Keratinocyte (primary cell): ENCODE measurements around the gene ASGR1. TPM values are rescaled to one million over a fixed set of nuclear protein-coding genes. Genes with fewer than 3 reads are reported as not detected.
A peak's percentile ranks its signal among the peaks of the same experiment; 100 is the strongest.

Experiments
- DNase-seq: peaks from one replicate; pipeline ENCODE4 v3.0.0-alpha.2; 2011; ENCODE audit warnings: low read depth, missing footprints, low spot score
- FAIRE-seq: peaks from 2 replicates; lab custom pipeline; 2011; peaks lifted over from hg19 to GRCh38; lab: Jason Lieb, UNC
- H2AFZ ChIP-seq: 2 replicates; pipeline ENCODE4 v1.6.0; 2012; ENCODE audit warnings: low read length, control low read depth, inconsistent platforms; ENCODE audit not compliant: control insufficient read depth
- H3K27ac ChIP-seq: 2 replicates; pipeline ENCODE4 v1.5.1; 2011; ENCODE audit warnings: low read length; ENCODE audit not compliant: control insufficient read depth, insufficient read depth
- H3K27me3 ChIP-seq: 3 replicates; pipeline ENCODE4 v1.6.0; 2011; ENCODE audit warnings: low read length; ENCODE audit not compliant: control insufficient read depth, insufficient read depth; ENCODE audit errors: extremely low read depth
- H3K36me3 ChIP-seq, 2 experiments: 2 replicates in 1 of 2; 3 replicates in 1 of 2; pipeline ENCODE4 v1.5.1; 2011; ENCODE audit warnings: low read length in 2 of 2, mild to moderate bottlenecking in 1 of 2; ENCODE audit not compliant: control insufficient read depth in 2 of 2, insufficient read depth in 2 of 2; ENCODE audit errors: extremely low read depth in 1 of 2
- H3K4me1 ChIP-seq: 3 replicates; pipeline ENCODE4 v1.5.1; 2011; ENCODE audit warnings: low read length; ENCODE audit not compliant: control insufficient read depth, insufficient read depth; ENCODE audit errors: extremely low read depth
- H3K4me2 ChIP-seq: 3 replicates; pipeline ENCODE4 v1.6.0; 2011; ENCODE audit warnings: low read depth, low read length; ENCODE audit not compliant: control insufficient read depth, insufficient read depth; ENCODE audit errors: extremely low read depth
- H3K4me3 ChIP-seq, 3 experiments: fragments of 200-600 bp in 1 of 3; sonication (generic) in 1 of 3; 2 replicates in 2 of 3; 3 replicates in 1 of 3; pipeline ENCODE4 v1.5.1; 2011 to 2016; ENCODE audit warnings: low read length in 3 of 3, mild to moderate bottlenecking in 3 of 3, control low read depth in 2 of 3, inconsistent platforms in 1 of 3, low read depth in 1 of 3, mixed read lengths in 1 of 3, mixed run types in 1 of 3, moderate library complexity in 1 of 3; ENCODE audit not compliant: control insufficient read depth in 2 of 3, insufficient read depth in 2 of 3; ENCODE audit errors: extremely low read depth in 1 of 3
- H3K79me2 ChIP-seq: 2 replicates; pipeline ENCODE4 v1.6.0; 2012; ENCODE audit warnings: low read length; ENCODE audit not compliant: control insufficient read depth, insufficient read depth
- H3K9ac ChIP-seq: 3 replicates; pipeline ENCODE4 v1.6.0; 2011; ENCODE audit warnings: low read length; ENCODE audit not compliant: control insufficient read depth, insufficient read depth; ENCODE audit errors: extremely low read depth
- H3K9me1 ChIP-seq: 3 replicates; pipeline ENCODE4 v1.6.0; 2011; ENCODE audit warnings: low read length; ENCODE audit not compliant: control insufficient read depth, insufficient read depth; ENCODE audit errors: extremely low read depth
- H3K9me3 ChIP-seq: 2 replicates; pipeline ENCODE4 v1.5.1; 2012; ENCODE audit warnings: low read depth, low read length; ENCODE audit not compliant: control insufficient read depth
- H4K20me1 ChIP-seq: 3 replicates; pipeline ENCODE4 v1.6.0; 2011; ENCODE audit warnings: low read length; ENCODE audit not compliant: control insufficient read depth, insufficient read depth; ENCODE audit errors: extremely low read depth
- EZH2 ChIP-seq: IDR thresholded peaks from one replicate; pipeline ENCODE4 v1.6.1; 2012; ENCODE audit warnings: inconsistent platforms, mild to moderate bottlenecking, low read length, moderate library complexity
- dilution Hi-C: fragments of 300-500 bp; cut with MboI; formaldehyde crosslinking; loops from one replicate; pipeline ENCODE4 v1.7.0; 2020; ENCODE audit warnings: low sequenced_read_pairs; ENCODE audit not compliant: extremely low pct_ligation_motif_present
- polyA plus RNA-seq, 5 experiments: library from polyadenylated mRNA; depleted of rRNA in 3 of 5; stranded (reverse) in 3 of 5; stranded (forward) in 1 of 5; unstranded in 1 of 5; fragments of >200 nt; gene quantifications; 1 replicate in 1 of 5; 2 replicates in 3 of 5; 3 replicates in 1 of 5; pipeline versions ENCODE4 v1.2.1 to v1.2.3, GENCODE V29; 2011 to 2012; ENCODE audit warnings: missing spikeins in 2 of 5, low read depth in 1 of 5, low replicate concordance in 1 of 5
- TF ChIP-seq, protein P1 (sequence below), 3 experiments: IDR thresholded peaks in 1 of 3; conservative IDR thresholded peaks in 1 of 3; optimal IDR thresholded peaks in 1 of 3; 2 replicates in 2 of 3; 3 replicates in 1 of 3; pipeline versions ENCODE3 to v1.5.1; 2011; ENCODE audit warnings: low read length in 3 of 3, mild to moderate bottlenecking in 3 of 3, moderate library complexity in 2 of 3, control low read depth in 1 of 3, inconsistent platforms in 1 of 3; ENCODE audit not compliant: insufficient read depth in 2 of 3; ENCODE audit errors: extremely low read depth in 1 of 3

Gene ASGR1
- polyA plus RNA-seq, 1 donor (not counting 4 experiments of a cell fraction or from before 2014, with no cell fraction given) = 0.18 TPM

DNA sequence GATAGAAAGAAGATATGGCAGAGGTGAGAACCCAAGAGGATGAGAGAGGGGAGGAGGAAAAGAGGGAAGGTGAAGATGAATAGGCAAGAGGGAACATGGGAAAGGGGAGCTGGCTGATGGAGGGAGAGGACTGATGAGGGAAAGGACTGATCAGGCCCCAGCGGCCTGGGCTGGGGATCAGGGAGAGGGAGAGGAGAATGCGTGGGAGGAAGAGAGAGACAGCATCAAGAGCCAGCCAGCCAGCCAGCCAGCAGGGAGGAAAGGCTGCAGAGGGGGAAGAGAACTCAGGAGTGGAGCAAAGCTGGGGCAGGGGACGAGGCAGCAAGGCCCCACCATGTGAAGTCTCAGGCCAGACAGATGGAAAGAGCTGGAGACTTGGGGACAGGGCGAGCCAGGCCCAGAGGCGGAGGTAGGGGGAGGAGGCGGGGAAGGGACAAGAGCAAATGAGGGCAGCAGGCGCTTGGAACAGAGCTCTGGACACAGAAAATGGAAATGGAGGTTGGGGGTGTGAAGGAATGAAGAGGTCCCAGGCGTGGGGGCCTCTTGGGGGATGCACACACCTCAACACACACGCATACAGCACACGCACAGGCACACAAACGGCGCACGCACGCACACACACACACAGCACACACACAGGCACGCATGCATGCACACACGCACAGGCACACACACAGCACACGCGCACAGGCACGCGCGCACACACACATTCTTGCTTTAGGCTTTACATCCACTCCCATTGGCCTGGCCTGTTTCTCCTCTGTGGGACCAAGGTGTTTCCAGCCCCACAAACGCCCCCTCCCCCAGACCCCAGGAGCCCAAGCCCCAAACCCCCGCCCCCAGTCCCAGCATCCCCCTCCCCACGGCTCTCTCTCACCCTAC, 28.2 kb upstream of the ASGR1 start:
- no peak for TF ChIP-seq EZH2
- TF ChIP-seq, protein P1, sequence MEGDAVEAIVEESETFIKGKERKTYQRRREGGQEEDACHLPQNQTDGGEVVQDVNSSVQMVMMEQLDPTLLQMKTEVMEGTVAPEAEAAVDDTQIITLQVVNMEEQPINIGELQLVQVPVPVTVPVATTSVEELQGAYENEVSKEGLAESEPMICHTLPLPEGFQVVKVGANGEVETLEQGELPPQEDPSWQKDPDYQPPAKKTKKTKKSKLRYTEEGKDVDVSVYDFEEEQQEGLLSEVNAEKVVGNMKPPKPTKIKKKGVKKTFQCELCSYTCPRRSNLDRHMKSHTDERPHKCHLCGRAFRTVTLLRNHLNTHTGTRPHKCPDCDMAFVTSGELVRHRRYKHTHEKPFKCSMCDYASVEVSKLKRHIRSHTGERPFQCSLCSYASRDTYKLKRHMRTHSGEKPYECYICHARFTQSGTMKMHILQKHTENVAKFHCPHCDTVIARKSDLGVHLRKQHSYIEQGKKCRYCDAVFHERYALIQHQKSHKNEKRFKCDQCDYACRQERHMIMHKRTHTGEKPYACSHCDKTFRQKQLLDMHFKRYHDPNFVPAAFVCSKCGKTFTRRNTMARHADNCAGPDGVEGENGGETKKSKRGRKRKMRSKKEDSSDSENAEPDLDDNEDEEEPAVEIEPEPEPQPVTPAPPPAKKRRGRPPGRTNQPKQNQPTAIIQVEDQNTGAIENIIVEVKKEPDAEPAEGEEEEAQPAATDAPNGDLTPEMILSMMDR (optimal IDR thresholded peaks at IDR 0.05 in 1 of 3, IDR thresholded peaks at IDR 0.05 in 1 of 3, conservative IDR thresholded peaks at IDR 0.05 in 1 of 3; ENCODE audit: extremely low read depth in 1 of 3, insufficient read depth in 2 of 3, low read length in 3 of 3) = no peak
- Histone ChIP-seq H3K9me3 (no peaks in the 10 kb centered on the region), H3K27ac (no peak overlapping the region), H3K9ac (no peak overlapping the region), H4K20me1 (no peaks in the 10 kb centered on the region), H3K4me1 (peaks cover 5% of the 10 kb centered on the region), H3K4me2 (no peak overlapping the region), H2AFZ (no peak overlapping the region), H3K79me2 (no peaks in the 10 kb centered on the region), H3K27me3 (peaks cover 10% of the 10 kb centered on the region), H3K36me3 (no peaks in the 10 kb centered on the region), H3K9me1 (no peaks in the 10 kb centered on the region), H3K4me3 (no peak overlapping the region)
- no peak for FAIRE-seq
- dilution Hi-C loops = no loop called here
- DNase-seq = no peak

DNA sequence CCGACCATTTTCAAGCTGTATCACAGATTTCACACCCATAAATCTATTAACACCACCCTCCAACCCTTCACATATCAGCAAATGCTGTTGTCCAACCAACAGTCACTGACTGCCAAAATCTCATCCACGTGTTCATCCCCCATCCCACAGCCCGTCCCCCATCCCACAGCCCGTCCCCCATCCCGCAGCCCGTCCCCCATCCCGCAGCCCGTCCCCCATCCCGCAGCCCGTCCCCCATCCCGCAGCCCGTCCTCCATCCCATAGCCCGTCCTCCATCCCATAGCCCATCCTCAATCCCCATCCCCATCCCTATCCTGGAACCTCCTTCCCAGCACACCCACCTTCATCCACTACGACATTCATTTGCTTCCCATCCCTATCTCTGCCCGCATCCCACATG, 26.4 kb upstream of the ASGR1 start:
- peaks cover 5% of the 10 kb centered on the region for H3K4me1 ChIP-seq
- H3K27ac ChIP-seq = no peak overlapping the region
- no peaks in the 10 kb centered on the region for H3K36me3 ChIP-seq
- no peaks in the 10 kb centered on the region for H4K20me1 ChIP-seq
- peak overlapping the region; percentile 83 for H3K4me2 ChIP-seq
- no peak for FAIRE-seq
- no peaks in the 10 kb centered on the region for H3K9me1 ChIP-seq
- DNase-seq = no peak
- peak overlapping the region; percentile 84 for H2AFZ ChIP-seq
- TF ChIP-seq EZH2 = no peak
- H3K4me3 ChIP-seq = peak overlapping the region in 1 of 3 experiments; percentile 68
- dilution Hi-C loops = no loop called here
- H3K27me3 ChIP-seq = no peaks in the 10 kb centered on the region
- H3K79me2 ChIP-seq = no peaks in the 10 kb centered on the region
- H3K9me3 ChIP-seq = no peaks in the 10 kb centered on the region
- H3K9ac ChIP-seq = peak overlapping the region; percentile 52
